ENCODE measurements around the gene ALOX5AP.

- no peak for TF ChIP-seq CTCF (IDR thresholded peaks at IDR 0.05)
- no peak for TF ChIP-seq POLR2A (IDR thresholded peaks at IDR 0.05)
Observed at GRCh38 chr13:30739761-30740642, 4.7 kb downstream of the ALOX5AP start.

All from right lobe of liver (tissue), 4 donors.